ENCODE results near the gene NUDT22.
A peak's percentile ranks its signal among the peaks of the same experiment; 100 is the strongest.

NUDT22 gene

DNA sequence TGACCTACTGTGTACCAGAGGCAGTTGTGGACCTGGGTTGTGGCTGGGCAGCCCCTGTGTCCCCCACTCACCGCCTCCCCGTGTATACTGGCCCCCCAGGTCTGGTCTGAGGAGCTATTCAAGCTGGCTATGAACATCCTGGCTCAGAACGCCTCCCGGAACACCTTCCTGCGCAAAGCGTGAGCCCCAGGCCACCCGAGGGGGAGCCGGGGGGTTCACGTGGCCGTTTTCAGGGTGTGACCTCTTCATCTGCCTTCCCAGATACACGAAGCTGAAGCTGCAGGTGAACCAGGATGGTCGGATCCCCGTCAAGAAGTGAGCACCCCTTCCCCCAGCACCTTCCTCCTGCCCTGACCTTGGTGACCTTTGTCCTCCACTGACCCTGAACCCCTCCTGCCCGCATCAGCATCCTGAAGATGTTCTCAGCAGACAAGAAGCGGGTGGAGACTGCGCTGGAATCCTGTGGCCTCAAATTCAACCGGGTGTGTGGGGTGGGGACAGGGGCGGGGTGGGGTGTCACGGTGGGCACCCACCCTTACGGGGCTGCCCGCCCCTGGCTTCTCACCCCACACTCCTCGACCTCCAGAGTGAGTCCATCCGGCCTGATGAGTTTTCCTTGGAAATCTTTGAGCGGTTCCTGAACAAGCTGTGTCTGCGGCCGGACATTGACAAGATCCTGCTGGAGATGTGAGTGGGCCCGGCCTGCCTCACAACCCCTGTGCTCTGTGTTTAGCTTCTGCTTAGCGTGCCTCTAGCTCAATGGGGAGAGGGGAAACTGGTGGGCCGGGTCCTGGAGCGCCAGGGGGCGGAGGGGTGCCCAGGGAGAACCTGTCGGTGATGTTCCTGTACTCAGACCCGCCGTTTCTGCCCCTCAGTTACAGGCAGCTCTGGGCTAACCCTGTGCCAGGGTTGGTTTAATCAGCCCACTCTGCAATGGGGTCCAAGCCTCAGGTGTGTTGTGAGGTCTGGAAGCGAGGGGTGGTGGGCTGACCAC lies 29.4 kb downstream of the NUDT22 start:
- H4K20me1 ChIP-seq (ENCODE audit: insufficient read depth, low read length): peaks cover 11% of the 10 kb centered on the region; the same call in 1 of the 2 replicates
- H3K79me2 ChIP-seq (ENCODE audit: low read length): peaks cover 22% of the 10 kb centered on the region
- no peak overlapping the region for H3K4me3 ChIP-seq (ENCODE audit: low read length)
- no peaks in the 10 kb centered on the region for H3K27me3 ChIP-seq (ENCODE audit: low read depth, low read length)
- no peak for TF ChIP-seq CTCF (IDR thresholded peaks at IDR 0.05; ENCODE audit: low read depth, low read length)
- TF ChIP-seq EZH2phosphoT487 (IDR thresholded peaks at IDR 0.05; ENCODE audit: low read depth): no peak
- no peak overlapping the region for H3K9ac ChIP-seq (ENCODE audit: low read length)
- H2AFZ ChIP-seq (ENCODE audit: low read depth, low read length): no peak overlapping the region
- H3K9me3 ChIP-seq (ENCODE audit: insufficient read depth, low read length): no peaks in the 10 kb centered on the region
- H3K27ac ChIP-seq (ENCODE audit: low read length): no peak overlapping the region
- peaks cover 31% of the 10 kb centered on the region for H3K36me3 ChIP-seq (replicated peaks; ENCODE audit: low read depth, low read length)
- no peak overlapping the region for H3K4me2 ChIP-seq (ENCODE audit: low read length)
- H3K4me1 ChIP-seq (ENCODE audit: low read length): peaks cover 36% of the 10 kb centered on the region

GRCh38 chr11:64256300-64256699 lies 30.2 kb downstream of the NUDT22 start:
- H2AFZ ChIP-seq (ENCODE audit: low read depth, low read length): no peak overlapping the region
- peaks cover 22% of the 10 kb centered on the region for H3K79me2 ChIP-seq (ENCODE audit: low read length)
- H3K9ac ChIP-seq (ENCODE audit: low read length): no peak overlapping the region
- TF ChIP-seq CTCF (IDR thresholded peaks at IDR 0.05; ENCODE audit: low read depth, low read length) (no peak), EZH2phosphoT487 (IDR thresholded peaks at IDR 0.05; ENCODE audit: low read depth) (no peak)
- H3K4me2 ChIP-seq (ENCODE audit: low read length): no peak overlapping the region
- H3K4me1 ChIP-seq (ENCODE audit: low read length): peaks cover 33% of the 10 kb centered on the region
- H3K4me3 ChIP-seq (ENCODE audit: low read length): no peak overlapping the region
- H3K9me3 ChIP-seq (ENCODE audit: insufficient read depth, low read length): no peaks in the 10 kb centered on the region
- H3K27ac ChIP-seq (ENCODE audit: low read length): no peak overlapping the region
- peaks cover 11% of the 10 kb centered on the region; the same call in 1 of the 2 replicates for H4K20me1 ChIP-seq (ENCODE audit: insufficient read depth, low read length)
- no peaks in the 10 kb centered on the region for H3K27me3 ChIP-seq (ENCODE audit: low read depth, low read length)
- H3K36me3 ChIP-seq (replicated peaks; ENCODE audit: low read depth, low read length): peaks cover 37% of the 10 kb centered on the region

DNA sequence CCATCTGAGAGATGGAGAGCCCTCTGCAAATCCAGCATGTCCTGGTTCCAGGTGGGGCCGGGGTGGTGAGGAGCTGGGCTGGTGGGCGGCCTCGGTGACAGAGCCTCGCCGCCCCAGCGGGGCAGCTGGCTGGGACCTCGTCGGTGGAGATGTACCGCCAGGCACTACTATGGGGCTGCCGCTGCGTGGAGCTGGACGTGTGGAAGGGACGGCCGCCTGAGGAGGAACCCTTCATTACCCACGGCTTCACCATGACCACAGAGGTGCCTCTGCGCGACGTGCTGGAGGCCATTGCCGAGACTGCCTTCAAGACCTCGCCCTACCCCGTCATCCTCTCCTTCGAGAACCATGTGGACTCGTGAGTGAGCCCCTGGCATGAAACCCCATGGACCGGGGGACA lies 32.3 kb downstream of the NUDT22 start:
- TF ChIP-seq CTCF (IDR thresholded peaks at IDR 0.05; ENCODE audit: low read depth, low read length) (no peak), EZH2phosphoT487 (IDR thresholded peaks at IDR 0.05; ENCODE audit: low read depth) (no peak)
- no peak overlapping the region for H3K27ac ChIP-seq (ENCODE audit: low read length)
- H3K9me3 ChIP-seq (ENCODE audit: insufficient read depth, low read length): no peaks in the 10 kb centered on the region
- H4K20me1 ChIP-seq (ENCODE audit: insufficient read depth, low read length): 0 out of 2 replicates have a peak, but pooled peaks cover 5% of the 10 kb centered on the region
- H3K9ac ChIP-seq (ENCODE audit: low read length): no peak overlapping the region
- H3K4me1 ChIP-seq (ENCODE audit: low read length): peaks cover 23% of the 10 kb centered on the region
- H3K4me3 ChIP-seq (ENCODE audit: low read length): no peak overlapping the region
- peaks cover 4% of the 10 kb centered on the region for H3K79me2 ChIP-seq (ENCODE audit: low read length)
- H3K36me3 ChIP-seq (replicated peaks; ENCODE audit: low read depth, low read length): peaks cover 56% of the 10 kb centered on the region
- H3K27me3 ChIP-seq (ENCODE audit: low read depth, low read length): no peaks in the 10 kb centered on the region
- H3K4me2 ChIP-seq (ENCODE audit: low read length): no peak overlapping the region
- no peak overlapping the region for H2AFZ ChIP-seq (ENCODE audit: low read depth, low read length)

DNA sequence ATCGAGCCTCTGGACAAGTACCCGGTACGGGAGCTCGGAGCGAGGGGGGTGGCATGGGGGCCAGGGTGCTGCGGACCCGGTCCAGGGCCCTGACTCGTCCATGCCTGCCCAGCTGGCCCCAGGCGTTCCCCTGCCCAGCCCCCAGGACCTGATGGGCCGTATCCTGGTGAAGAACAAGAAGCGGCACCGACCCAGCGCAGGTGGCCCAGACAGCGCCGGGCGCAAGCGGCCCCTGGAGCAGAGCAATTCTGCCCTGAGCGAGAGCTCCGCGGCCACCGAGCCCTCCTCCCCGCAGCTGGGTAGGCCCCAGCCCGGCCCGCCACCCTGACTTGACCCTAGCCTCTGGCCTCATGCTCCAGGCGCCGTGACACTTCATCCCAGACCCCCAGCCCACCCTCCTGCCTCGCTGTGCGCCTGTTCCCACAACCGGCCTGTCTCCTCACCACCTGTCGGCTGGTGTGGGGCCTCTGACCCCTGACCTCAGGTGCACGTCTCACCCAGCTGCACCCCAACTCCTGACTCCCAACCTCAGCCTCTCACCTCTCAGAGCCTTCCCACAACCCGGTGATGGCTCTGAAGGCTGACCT lies 33.0 kb downstream of the NUDT22 start:
- H3K27ac ChIP-seq (ENCODE audit: low read length): peak overlapping the region; percentile 74
- no peaks in the 10 kb centered on the region for H4K20me1 ChIP-seq (ENCODE audit: insufficient read depth, low read length)
- H3K4me2 ChIP-seq (ENCODE audit: low read length): peak overlapping the region; percentile 38; the same call in 1 of the 2 replicates
- H3K36me3 ChIP-seq (replicated peaks; ENCODE audit: low read depth, low read length): peaks cover 59% of the 10 kb centered on the region
- H3K4me1 ChIP-seq (ENCODE audit: low read length): peaks cover 19% of the 10 kb centered on the region
- no peak overlapping the region for H3K4me3 ChIP-seq (ENCODE audit: low read length)
- H3K9ac ChIP-seq (ENCODE audit: low read length): peak overlapping the region; percentile 42; the same call in 1 of the 2 replicates
- H3K9me3 ChIP-seq (ENCODE audit: insufficient read depth, low read length): no peaks in the 10 kb centered on the region
- no peak overlapping the region for H2AFZ ChIP-seq (ENCODE audit: low read depth, low read length)
- no peaks in the 10 kb centered on the region for H3K79me2 ChIP-seq (ENCODE audit: low read length)
- no peaks in the 10 kb centered on the region for H3K27me3 ChIP-seq (ENCODE audit: low read depth, low read length)
- TF ChIP-seq CTCF (IDR thresholded peaks at IDR 0.05; ENCODE audit: low read depth, low read length) (no peak), EZH2phosphoT487 (IDR thresholded peaks at IDR 0.05; ENCODE audit: low read depth) (no peak)

Measured in OCI-LY3 (cell line).